HG03064 (cell line): Measurements from ENCODE around the gene FGF8.

ENCODE experiments used
- ATAC-seq: cut with Tn5 transposase; IDR thresholded peaks from one replicate; pipeline ENCODE4 v1.9.1; 2021; ENCODE audit warnings: low read depth; ENCODE audit not compliant: unreplicated experiment

FGF8 gene

GRCh38 chr10:101770331-101771215 is 5.3 kb downstream of the FGF8 start:
- no peak for ATAC-seq

- no peak for ATAC-seq
Measured at GRCh38 chr10:101769541-101770180, 6.3 kb downstream of the FGF8 start.

- no peak for ATAC-seq
Measured at GRCh38 chr10:101768791-101769170, 7.1 kb downstream of the FGF8 start.

- no peak for ATAC-seq
Measured at GRCh38 chr10:101767966-101768790, 7.7 kb downstream of the FGF8 start.

- no peak for ATAC-seq
Measured at GRCh38 chr10:101767600-101767945, 8.3 kb downstream of the FGF8 start.

- no peak for ATAC-seq
Measured at GRCh38 chr10:101766753-101767599, 8.9 kb downstream of the FGF8 start.

- ATAC-seq = no peak
Measured at GRCh38 chr10:101766306-101766705, 9.6 kb downstream of the FGF8 start.

- no peak for ATAC-seq
Measured at GRCh38 chr10:101763141-101763846, 12.6 kb downstream of the FGF8 start.

- ATAC-seq = no peak
Measured at GRCh38 chr10:101762736-101763135, 13.2 kb downstream of the FGF8 start.

- no peak for ATAC-seq
Measured at GRCh38 chr10:101761226-101761625, 14.7 kb downstream of the FGF8 start.

GRCh38 chr10:101760510-101760909 is 15.4 kb downstream of the FGF8 start:
- no peak for ATAC-seq

- ATAC-seq = no peak
Measured at GRCh38 chr10:101759309-101760247, 16.3 kb downstream of the FGF8 start.

GRCh38 chr10:101758858-101759257 is 17.1 kb downstream of the FGF8 start:
- no peak for ATAC-seq

- ATAC-seq = no peak
Measured at GRCh38 chr10:101752241-101752640, 23.7 kb downstream of the FGF8 start.

GRCh38 chr10:101749047-101750016 is 26.6 kb downstream of the FGF8 start:
- ATAC-seq = no peak

- ATAC-seq = no peak
Measured at GRCh38 chr10:101748496-101748895, 27.4 kb downstream of the FGF8 start.

GRCh38 chr10:101745074-101745696 is 30.7 kb downstream of the FGF8 start:
- no peak for ATAC-seq
